ENCODE measurements around the gene THAP9. TPM values are rescaled to one million over a fixed set of nuclear protein-coding genes. Genes with fewer than 3 reads are reported as not detected.
A peak's percentile ranks its signal among the peaks of the same experiment; 100 is the strongest.
"Not testable (repeated sequence)": the region's sequence is repeated elsewhere in the genome, so short reads cannot be mapped to it uniquely, and the experiment has no call there.

THAP9 gene
- total RNA-seq, 1 experiment from 2014 or later, result 3.1 TPM

DNA sequence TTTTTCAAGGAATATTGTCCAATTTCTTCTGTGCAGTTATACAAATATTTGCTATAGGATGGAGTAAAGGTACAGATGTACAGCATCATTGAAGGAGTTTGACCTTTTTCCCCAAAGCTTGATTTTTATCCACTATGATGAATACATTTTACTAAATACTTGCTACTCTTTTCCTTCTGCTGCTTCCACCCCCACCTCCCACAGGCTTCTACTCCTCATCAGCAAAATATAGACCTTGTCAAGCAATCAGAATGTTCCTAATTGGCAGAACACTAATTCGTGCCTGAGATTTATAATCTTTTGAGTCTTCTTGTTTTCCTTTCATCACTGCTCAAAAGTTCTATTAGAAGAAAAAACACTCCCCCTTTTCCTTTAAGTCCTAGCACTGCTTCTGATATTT lies 3.8 kb upstream of the THAP9 start:
- DNase-seq (ENCODE audit: low read depth), result no peak

DNA sequence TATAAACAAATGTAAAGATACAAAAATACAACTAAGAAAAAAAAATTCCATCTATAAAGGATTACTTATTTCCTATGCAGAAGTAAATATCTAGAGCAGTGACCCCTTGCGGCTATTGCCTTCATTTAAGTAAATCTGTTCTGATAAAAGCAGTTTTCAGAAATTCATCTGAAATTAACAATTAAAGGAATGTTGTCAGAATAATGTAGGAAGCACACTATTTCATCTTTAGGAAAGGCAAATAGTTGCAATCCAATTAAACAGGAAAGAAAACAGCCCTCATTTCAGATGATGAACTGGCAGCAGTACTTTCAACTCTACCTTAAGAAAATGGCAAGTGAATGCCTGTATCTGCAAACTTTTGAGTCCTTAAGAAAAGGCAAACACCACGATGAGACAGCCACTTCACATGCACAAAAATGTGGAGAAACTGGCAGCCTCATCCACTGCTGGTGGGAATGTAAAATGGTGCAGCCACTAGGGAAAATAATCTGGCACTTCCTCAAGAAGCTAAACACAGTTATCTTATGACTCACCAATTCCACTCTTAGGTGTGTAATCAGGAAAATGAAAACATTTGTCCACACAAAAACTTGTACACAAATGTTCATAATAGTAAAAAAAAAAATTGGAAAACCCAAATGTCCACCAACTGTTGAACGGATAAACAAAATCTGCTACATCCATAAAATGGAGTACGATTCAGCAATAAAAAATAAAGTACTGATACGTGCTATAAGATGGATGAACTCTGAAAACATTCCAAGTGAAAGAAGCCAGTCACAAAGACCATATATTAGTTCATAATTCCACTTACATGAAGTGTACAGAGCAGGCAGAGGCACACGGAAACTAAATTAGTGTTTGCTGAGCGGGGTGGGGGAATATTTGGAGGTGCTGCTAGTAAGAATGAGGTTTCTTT lies 2.0 kb upstream of the THAP9 start:
- peak; percentile 73 for DNase-seq (ENCODE audit: low read depth)

GRCh38 chr4:82899374-82900065 lies 1.0 kb upstream of the THAP9 start:
- DNase-seq (ENCODE audit: low read depth), result no peak

GRCh38 chr4:82900066-82900410 lies 497 bp upstream of the THAP9 start:
- DNase-seq (ENCODE audit: low read depth), result no peak

GRCh38 chr4:82901183-82901718 lies 716 bp downstream of the THAP9 start:
- DNase-seq (ENCODE audit: low read depth), result no peak

GRCh38 chr4:82903737-82904136 lies 3.2 kb downstream of the THAP9 start:
- DNase-seq (ENCODE audit: low read depth), result no peak

DNA sequence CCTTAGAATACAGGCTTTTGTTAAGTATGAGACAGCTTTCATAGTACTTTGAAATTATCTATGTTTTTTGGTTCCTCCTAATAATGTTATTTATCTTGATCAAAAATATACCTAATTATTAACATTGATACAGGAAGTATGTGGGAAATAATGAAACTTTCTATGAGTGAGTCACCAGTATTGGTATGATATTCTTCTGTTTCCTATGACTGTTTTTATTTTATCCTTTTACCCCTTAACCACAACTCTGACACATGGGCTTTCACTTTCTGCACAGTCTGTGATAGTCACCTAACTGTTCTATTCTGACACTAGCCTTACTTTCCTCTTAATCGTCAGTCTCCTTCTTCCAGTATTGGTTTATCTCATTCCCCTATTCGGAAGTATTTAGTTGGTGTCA lies 4.7 kb downstream of the THAP9 start:
- peak; percentile 39 for DNase-seq (ENCODE audit: low read depth)

DNA sequence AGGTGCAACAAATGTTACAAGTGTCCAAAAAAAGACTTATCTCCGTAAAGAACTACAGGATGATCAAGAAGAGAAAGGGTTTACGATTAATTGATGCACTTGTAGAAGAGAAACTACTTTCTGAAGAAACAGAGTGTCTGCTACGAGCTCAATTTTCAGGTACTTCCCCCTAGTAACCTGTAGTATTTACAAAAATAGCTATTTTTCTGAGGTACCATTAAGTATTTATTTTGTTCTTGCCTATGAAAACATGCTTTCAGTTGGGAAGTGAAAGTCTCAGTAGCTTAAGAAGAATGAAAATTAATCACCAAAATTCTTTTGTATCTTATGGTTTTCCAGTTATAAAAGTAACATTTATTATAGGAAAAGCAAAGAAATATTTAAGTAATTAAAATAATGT lies 5.9 kb downstream of the THAP9 start:
- no peak for DNase-seq (ENCODE audit: low read depth)

GRCh38 chr4:82909326-82909725 lies 8.8 kb downstream of the THAP9 start:
- DNase-seq (ENCODE audit: low read depth), result no peak

GRCh38 chr4:82913305-82913704 lies 12.8 kb downstream of the THAP9 start:
- no peak for DNase-seq (ENCODE audit: low read depth)

DNA sequence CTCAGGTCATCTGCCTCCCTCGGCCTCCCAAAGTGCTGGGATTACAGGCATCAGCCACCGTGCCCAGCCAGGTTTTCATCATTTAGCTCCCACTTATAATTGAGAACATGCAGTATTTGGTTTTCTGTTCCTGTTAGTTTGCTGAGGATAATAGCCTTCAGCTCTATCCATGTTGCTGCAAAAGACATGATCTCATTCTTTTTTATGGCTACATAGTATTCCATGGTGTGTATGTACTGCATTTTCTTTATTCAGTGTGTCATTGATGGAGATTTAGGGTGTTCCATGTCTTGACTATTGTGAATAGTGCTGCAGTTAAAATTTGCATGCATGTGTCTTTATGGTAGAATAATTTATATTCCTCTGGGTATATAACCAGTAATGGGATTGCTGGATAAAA lies 13.4 kb downstream of the THAP9 start:
- DNase-seq (ENCODE audit: low read depth), result not testable (repeated sequence)

- DNase-seq (ENCODE audit: low read depth), result no peak
Observed at GRCh38 chr4:82918091-82918490, 17.6 kb downstream of the THAP9 start.

- no peak for DNase-seq (ENCODE audit: low read depth)
Observed at GRCh38 chr4:82919386-82919785, 18.9 kb downstream of the THAP9 start.

DNA sequence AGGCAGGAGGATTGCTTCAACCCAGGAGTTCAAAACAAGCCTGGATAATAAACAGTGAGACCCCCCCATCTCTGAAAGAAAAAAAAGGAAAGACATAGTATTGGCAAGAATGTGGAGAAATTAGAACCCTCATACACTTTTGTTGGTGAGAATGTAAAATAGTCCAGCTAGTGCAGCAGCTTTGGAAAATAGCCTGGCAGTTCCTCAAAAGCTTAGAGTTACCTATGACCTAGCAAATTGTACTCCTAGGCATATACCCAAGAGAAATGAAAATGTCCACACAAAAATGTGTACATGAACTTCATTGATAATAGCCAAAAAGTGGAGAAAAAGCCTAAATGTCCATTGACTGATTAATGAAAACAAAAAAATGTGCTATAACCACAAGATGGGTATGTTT lies 21.3 kb downstream of the THAP9 start:
- DNase-seq (ENCODE audit: low read depth), result no peak

GRCh38 chr4:82930848-82931755 lies 30.6 kb downstream of the THAP9 start:
- no peak for DNase-seq (ENCODE audit: low read depth)

DNA sequence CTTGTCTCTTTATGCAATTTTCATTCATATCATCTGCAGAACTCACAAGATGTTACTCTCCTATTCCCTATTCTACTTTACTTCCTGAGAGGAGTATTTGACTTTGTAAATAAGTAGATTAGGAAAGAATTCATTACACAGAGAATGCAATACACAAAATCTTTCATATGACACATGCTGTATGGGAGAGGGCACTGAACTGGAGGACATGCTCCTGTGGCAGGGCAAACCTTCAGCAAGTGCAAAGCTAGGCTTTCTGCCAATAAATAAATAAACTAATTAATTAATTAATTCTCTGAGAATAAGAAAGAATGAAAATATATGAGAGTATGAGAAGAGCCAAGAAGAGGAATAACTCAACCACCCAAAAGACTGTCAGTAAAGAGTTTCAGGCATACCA lies 33.9 kb downstream of the THAP9 start:
- DNase-seq (ENCODE audit: low read depth), result no peak

DNA sequence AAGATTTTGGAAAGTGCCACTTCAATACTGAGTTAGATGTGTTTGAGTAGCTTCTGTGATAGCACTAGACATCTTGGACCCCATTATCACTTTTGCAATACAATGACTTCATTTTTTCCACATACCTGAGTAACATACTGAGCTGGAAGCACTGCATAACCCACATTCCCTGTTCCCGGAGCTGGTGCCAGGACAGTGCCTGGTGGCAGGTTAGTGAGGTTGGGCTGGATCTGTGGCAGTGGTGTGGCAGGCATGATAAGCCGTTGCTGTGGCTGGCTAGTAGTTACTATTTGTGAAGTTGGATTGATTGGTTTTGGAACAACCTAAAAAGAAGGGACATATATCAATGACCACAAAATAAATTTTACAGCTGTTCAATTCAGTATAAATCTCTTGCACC lies 38.9 kb downstream of the THAP9 start:
- no peak for DNase-seq (ENCODE audit: low read depth)

DNA sequence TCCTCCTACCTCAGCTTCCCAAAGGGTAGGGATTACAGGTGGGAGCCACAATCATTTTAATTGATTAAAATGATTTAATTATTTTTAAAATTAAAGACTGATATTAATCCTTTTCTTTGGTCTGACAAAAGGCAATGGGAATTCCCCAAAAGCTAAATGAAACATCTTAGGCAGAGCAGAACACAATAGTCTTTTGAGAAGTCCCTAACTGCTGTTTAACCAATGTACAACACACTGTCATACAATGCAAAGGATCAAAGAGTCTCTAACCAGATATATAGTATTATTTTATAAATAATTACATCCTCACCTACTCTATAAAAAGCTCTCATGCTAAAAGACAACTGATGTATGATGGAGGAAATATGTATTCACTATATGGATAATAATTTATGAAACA lies 47.0 kb downstream of the THAP9 start:
- no peak for DNase-seq (ENCODE audit: low read depth)

DNA sequence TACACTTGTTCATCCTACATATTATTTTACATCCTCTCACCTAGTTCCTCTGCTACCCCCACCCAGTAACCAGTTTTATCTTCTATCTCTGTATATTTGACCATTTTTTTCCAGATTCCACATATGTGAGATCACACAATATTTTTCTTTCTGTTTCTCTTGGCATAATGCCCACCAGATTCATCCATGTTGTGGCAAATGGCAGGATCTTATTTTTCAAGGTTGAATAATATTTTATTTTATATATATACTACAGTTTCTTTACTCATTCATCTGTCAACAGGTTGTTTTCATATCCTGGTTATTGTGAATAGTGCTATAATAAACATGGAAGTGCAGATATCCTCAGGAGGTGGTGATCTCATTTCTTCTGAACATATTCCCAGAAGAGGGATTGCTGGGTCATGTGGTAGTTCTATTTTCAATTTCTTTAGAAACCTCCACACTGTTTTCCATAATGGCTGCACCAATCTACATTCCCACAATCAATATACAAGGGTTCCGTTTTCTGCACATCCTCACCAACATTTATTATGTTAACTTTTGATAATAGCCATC lies 48.2 kb downstream of the THAP9 start:
- peak; percentile 12 for DNase-seq (ENCODE audit: low read depth)

- no peak for DNase-seq (ENCODE audit: low read depth)
Observed at GRCh38 chr4:82951196-82951595, 50.7 kb downstream of the THAP9 start.

GRCh38 chr4:82954212-82954611 lies 53.7 kb downstream of the THAP9 start:
- no peak for DNase-seq (ENCODE audit: low read depth)

DNA sequence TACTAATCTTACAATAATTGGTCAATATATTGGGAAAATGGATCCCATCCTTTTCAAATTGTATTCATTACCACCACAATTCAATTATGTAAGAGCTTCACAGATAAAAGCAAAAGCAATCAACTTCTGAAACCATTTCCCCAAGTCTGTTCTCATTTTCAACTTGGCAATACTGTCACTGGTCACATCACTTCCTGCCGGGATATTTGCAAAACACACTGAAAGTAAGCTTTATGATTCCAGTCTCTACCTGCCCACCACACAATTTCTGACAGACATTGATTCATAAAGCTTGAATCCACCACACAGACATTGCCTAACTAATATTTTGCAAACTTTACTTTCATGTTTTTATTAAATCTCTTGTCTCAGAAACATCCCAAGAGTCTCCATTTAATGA lies 56.5 kb downstream of the THAP9 start:
- DNase-seq (ENCODE audit: low read depth), result no peak

All from RPMI7951 (cell line).